Neural cell (in vitro differentiated cells): ENCODE data around the gene OR2H2. TPM values are rescaled to one million over a fixed set of nuclear protein-coding genes. Genes with fewer than 3 reads are reported as not detected.

Experiments used
- H2AFZ ChIP-seq: fragments of 200-600, 300-800 bp; sonication (generic), shearing (Covaris generic); 2 replicates; pipeline ENCODE4 v1.6.0; 2014; ENCODE audit warnings: low read depth, mild to moderate bottlenecking, antibody characterized with exemption, low read length, moderate library complexity
- H3F3A ChIP-seq: fragments of 200-600 bp; shearing (Covaris generic); 2 replicates; pipeline ENCODE4 v1.6.1; 2016; ENCODE audit warnings: mild to moderate bottlenecking, moderate library complexity, mixed read lengths, antibody characterized with exemption, low read length; ENCODE audit not compliant: insufficient read depth, poor library complexity, severe bottlenecking
- H3K27ac ChIP-seq: fragments of 200-600, 300-800 bp; sonication (generic), shearing (Covaris generic); 2 replicates; pipeline ENCODE4 v1.5.1; 2014; ENCODE audit warnings: mild to moderate bottlenecking, low read length, moderate library complexity
- H3K27me3 ChIP-seq: fragments of 300-800, 200-600 bp; sonication (generic), shearing (Covaris generic); 2 replicates; pipeline ENCODE4 v1.6.0; 2014; ENCODE audit warnings: mild to moderate bottlenecking, low read depth, low read length, moderate library complexity; ENCODE audit not compliant: insufficient read depth
- H3K36me3 ChIP-seq: fragments of 300-800, 200-600 bp; sonication (generic), shearing (Covaris generic); 2 replicates; pipeline ENCODE4 v1.5.1; 2014; ENCODE audit warnings: mild to moderate bottlenecking, antibody characterized with exemption, low read length, moderate library complexity; ENCODE audit not compliant: insufficient read depth
- H3K4me2 ChIP-seq: fragments of 300-800, 200-600 bp; sonication (generic), shearing (Covaris generic); 2 replicates; pipeline ENCODE4 v1.6.0; 2014; ENCODE audit warnings: mild to moderate bottlenecking, low read length
- H3K4me3 ChIP-seq: fragments of 300-800, 200-600 bp; sonication (generic), shearing (Covaris generic); 2 replicates; pipeline ENCODE4 v1.5.1; 2014; ENCODE audit warnings: mild to moderate bottlenecking, low read length, moderate library complexity
- H3K79me2 ChIP-seq: fragments of 200-600 bp; shearing (Covaris generic); replicated peaks from 2 replicates; pipeline ENCODE4 v1.6.0; 2014; ENCODE audit warnings: mild to moderate bottlenecking, low read length, moderate library complexity; ENCODE audit not compliant: insufficient read depth
- H3K9ac ChIP-seq: fragments of 300-800, 200-600 bp; sonication (generic), shearing (Covaris generic); 2 replicates; pipeline ENCODE4 v1.6.1; 2016; ENCODE audit warnings: mild to moderate bottlenecking, low read length, mixed read lengths
- H3K9me2 ChIP-seq: fragments of 200-600 bp; shearing (Covaris generic); 2 replicates; pipeline ENCODE4 v1.6.1; 2016; ENCODE audit warnings: mild to moderate bottlenecking, low read length, mixed read lengths; ENCODE audit not compliant: insufficient read depth
- H3K9me3 ChIP-seq: fragments of 200-600, 300-800 bp; sonication (generic), shearing (Covaris generic); 2 replicates; pipeline ENCODE4 v1.6.1; 2016; ENCODE audit warnings: mild to moderate bottlenecking, mixed run types, low read length, moderate library complexity, mixed read lengths
- H4K20me1 ChIP-seq: fragments of 200-600 bp; shearing (Covaris generic); 2 replicates; pipeline ENCODE4 v1.6.1; 2016; ENCODE audit warnings: mild to moderate bottlenecking, mixed run types; ENCODE audit not compliant: insufficient read depth
- CTCF ChIP-seq: fragments of 450-650 bp; IDR thresholded peaks from 2 replicates; pipeline ENCODE4 v1.5.1; 2014; ENCODE audit warnings: antibody characterized with exemption, mild to moderate bottlenecking, moderate library complexity; ENCODE audit not compliant: poor library complexity, severe bottlenecking
- EP300 ChIP-seq: fragments of 450-650 bp; conservative IDR thresholded peaks from 2 replicates; pipeline ENCODE4 v1.6.1; 2014; ENCODE audit warnings: antibody characterized with exemption, mild to moderate bottlenecking, moderate library complexity; ENCODE audit not compliant: poor library complexity, severe bottlenecking
- EZH2 ChIP-seq: fragments of 200-600, 300-800 bp; shearing (Covaris generic), sonication (generic); IDR thresholded peaks from 2 replicates; pipeline ENCODE4 v1.6.1; 2014; ENCODE audit warnings: antibody characterized with exemption, low read length, borderline replicate concordance, mild to moderate bottlenecking; ENCODE audit not compliant: insufficient read depth, poor library complexity, severe bottlenecking
- MXI1 ChIP-seq: fragments of 450-650 bp; conservative IDR thresholded peaks from 2 replicates; pipeline ENCODE4 v1.6.1; 2014; ENCODE audit warnings: antibody characterized with exemption, mild to moderate bottlenecking; ENCODE audit not compliant: poor library complexity, severe bottlenecking
- POLR2AphosphoS5 ChIP-seq: IDR thresholded peaks from 2 replicates; pipeline ENCODE4 v1.6.1; 2012
- RAD21 ChIP-seq: fragments of 450-650 bp; conservative IDR thresholded peaks from 2 replicates; pipeline ENCODE4 v1.6.1; 2014; ENCODE audit warnings: antibody characterized with exemption, mild to moderate bottlenecking, moderate library complexity
- SMC3 ChIP-seq: fragments of 450-650 bp; conservative IDR thresholded peaks from 2 replicates; pipeline ENCODE4 v1.6.1; 2014; ENCODE audit warnings: antibody characterized with exemption, mild to moderate bottlenecking, moderate library complexity; ENCODE audit not compliant: poor library complexity
- TAF1 ChIP-seq: IDR thresholded peaks from 2 replicates; pipeline ENCODE4 v1.6.1; 2012; ENCODE audit warnings: low read depth
- polyA plus RNA-seq: library from polyadenylated mRNA; depleted of rRNA; stranded (reverse); fragments of >200 nt; gene quantifications from 2 replicates; pipeline ENCODE4 v1.2.3, GENCODE V29; 2014
- TF ChIP-seq, protein P1 (sequence below): IDR thresholded peaks from 2 replicates; pipeline ENCODE4 v1.6.1; 2012; ENCODE audit warnings: borderline replicate concordance

OR2H2 gene
- polyA plus RNA-seq, 1 donor from 2014 or later = not detected

GRCh38 chr6:29567991-29568390 is 16.9 kb upstream of the OR2H2 start:
- no peak for TF ChIP-seq SMC3
- H2AFZ ChIP-seq = no peak overlapping the region
- no peaks in the 10 kb centered on the region for H3K9me2 ChIP-seq
- H3K9me3 ChIP-seq = no peaks in the 10 kb centered on the region
- no peak overlapping the region for H3K4me2 ChIP-seq
- H4K20me1 ChIP-seq = no peaks in the 10 kb centered on the region
- no peaks in the 10 kb centered on the region for H3K36me3 ChIP-seq
- H3K9ac ChIP-seq = no peak overlapping the region
- H3K27ac ChIP-seq = no peak overlapping the region
- no peak overlapping the region for H3K4me3 ChIP-seq
- H3F3A ChIP-seq = no peaks in the 10 kb centered on the region
- H3K27me3 ChIP-seq = no peaks in the 10 kb centered on the region
- H3K79me2 ChIP-seq = no peaks in the 10 kb centered on the region

GRCh38 chr6:29576056-29576455 is 8.9 kb upstream of the OR2H2 start:
- H3K27me3 ChIP-seq = no peaks in the 10 kb centered on the region
- no peaks in the 10 kb centered on the region for H3K9me3 ChIP-seq
- no peak overlapping the region for H3K27ac ChIP-seq
- H3K4me3 ChIP-seq = no peak overlapping the region
- no peaks in the 10 kb centered on the region for H4K20me1 ChIP-seq
- no peaks in the 10 kb centered on the region for H3K36me3 ChIP-seq
- no peaks in the 10 kb centered on the region for H3K79me2 ChIP-seq
- H3K9me2 ChIP-seq = no peaks in the 10 kb centered on the region
- no peak overlapping the region for H2AFZ ChIP-seq
- no peak overlapping the region for H3K4me2 ChIP-seq
- TF ChIP-seq, protein P1, sequence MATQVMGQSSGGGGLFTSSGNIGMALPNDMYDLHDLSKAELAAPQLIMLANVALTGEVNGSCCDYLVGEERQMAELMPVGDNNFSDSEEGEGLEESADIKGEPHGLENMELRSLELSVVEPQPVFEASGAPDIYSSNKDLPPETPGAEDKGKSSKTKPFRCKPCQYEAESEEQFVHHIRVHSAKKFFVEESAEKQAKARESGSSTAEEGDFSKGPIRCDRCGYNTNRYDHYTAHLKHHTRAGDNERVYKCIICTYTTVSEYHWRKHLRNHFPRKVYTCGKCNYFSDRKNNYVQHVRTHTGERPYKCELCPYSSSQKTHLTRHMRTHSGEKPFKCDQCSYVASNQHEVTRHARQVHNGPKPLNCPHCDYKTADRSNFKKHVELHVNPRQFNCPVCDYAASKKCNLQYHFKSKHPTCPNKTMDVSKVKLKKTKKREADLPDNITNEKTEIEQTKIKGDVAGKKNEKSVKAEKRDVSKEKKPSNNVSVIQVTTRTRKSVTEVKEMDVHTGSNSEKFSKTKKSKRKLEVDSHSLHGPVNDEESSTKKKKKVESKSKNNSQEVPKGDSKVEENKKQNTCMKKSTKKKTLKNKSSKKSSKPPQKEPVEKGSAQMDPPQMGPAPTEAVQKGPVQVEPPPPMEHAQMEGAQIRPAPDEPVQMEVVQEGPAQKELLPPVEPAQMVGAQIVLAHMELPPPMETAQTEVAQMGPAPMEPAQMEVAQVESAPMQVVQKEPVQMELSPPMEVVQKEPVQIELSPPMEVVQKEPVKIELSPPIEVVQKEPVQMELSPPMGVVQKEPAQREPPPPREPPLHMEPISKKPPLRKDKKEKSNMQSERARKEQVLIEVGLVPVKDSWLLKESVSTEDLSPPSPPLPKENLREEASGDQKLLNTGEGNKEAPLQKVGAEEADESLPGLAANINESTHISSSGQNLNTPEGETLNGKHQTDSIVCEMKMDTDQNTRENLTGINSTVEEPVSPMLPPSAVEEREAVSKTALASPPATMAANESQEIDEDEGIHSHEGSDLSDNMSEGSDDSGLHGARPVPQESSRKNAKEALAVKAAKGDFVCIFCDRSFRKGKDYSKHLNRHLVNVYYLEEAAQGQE = no peak
- no peaks in the 10 kb centered on the region for H3F3A ChIP-seq
- H3K9ac ChIP-seq = no peak overlapping the region

DNA sequence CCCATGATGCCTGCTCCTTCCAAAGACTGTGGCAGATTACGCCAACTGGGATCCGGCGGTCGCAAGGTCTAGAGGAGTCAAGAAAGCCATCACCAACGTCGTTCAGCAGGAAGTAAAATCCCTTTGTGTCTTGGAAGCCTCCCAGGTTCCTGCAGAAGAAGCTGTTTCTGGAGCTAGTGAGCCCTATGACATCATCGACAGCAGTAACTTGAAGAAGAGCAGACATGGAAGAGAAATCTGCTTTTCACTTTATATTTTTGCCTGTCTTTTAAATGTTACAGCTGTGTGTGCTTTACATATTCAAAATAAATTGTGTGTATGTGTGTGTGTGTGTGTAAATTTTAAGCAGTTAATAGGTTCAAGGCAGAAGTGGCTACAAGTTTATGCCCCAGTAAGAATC is 7.4 kb upstream of the OR2H2 start:
- H3F3A ChIP-seq = no peaks in the 10 kb centered on the region
- H3K9ac ChIP-seq = no peak overlapping the region
- no peaks in the 10 kb centered on the region for H4K20me1 ChIP-seq
- H3K79me2 ChIP-seq = no peaks in the 10 kb centered on the region
- H3K27me3 ChIP-seq = no peaks in the 10 kb centered on the region
- H3K9me3 ChIP-seq = no peaks in the 10 kb centered on the region
- TF ChIP-seq, protein P1 = no peak
- no peak for TF ChIP-seq EP300
- TF ChIP-seq TAF1 = no peak
- no peak for TF ChIP-seq RAD21
- no peak for TF ChIP-seq SMC3
- TF ChIP-seq CTCF = no peak
- TF ChIP-seq POLR2AphosphoS5 = no peak
- no peak for TF ChIP-seq EZH2
- no peak for TF ChIP-seq MXI1
- no peak overlapping the region for H3K4me3 ChIP-seq
- H3K27ac ChIP-seq = no peak overlapping the region
- no peak overlapping the region for H2AFZ ChIP-seq
- H3K4me2 ChIP-seq = no peak overlapping the region
- no peaks in the 10 kb centered on the region for H3K36me3 ChIP-seq
- H3K9me2 ChIP-seq = no peaks in the 10 kb centered on the region
